CMK (cell line): ENCODE measurements around the gene HIPK1.
A peak's percentile ranks its signal among the peaks of the same experiment; 100 is the strongest.

Experiments
- DNase-seq: peaks from one replicate; pipeline ENCODE4 v3.0.0-alpha.2; 2010; ENCODE audit warnings: low read depth

The HIPK1 gene

DNA sequence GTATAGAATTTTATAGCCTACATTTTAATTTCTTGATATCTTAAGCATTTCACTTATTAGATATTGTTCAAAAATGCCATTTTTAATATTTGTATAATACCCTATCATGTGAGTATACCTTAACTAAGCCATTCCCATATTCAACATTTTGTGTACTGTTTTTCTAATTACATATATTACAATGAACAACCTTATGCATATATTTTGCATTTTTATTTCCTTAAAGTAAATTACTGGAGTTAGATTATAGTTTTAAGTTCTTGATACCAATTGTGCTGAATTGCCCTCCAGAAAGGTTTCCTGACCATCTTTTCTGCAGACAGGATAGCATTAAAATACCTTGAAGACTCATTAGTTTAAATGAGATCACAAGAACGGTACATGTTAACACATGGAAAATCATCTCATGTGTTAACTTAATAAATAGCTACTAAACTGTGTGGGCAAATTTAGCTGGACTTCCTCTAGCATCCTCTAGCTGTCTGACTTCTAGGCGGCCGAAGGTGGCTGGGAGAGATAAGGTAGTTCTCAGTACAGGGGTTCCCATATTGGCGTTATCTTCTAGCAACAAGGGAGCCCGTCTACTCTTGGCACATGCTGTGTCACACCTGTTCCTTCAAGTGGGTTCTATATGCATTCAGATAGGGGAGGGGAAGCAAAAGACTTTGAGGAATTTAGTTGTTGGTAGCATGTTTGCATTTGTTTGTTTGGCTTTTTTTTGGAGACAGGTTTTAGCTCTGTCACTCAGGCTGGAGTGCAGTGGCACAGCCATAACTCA, 15.0 kb upstream of the HIPK1 start:
- peak; percentile 91 for DNase-seq

GRCh38 chr1:113916974-113917373, 12.2 kb upstream of the HIPK1 start:
- DNase-seq: no peak

DNA sequence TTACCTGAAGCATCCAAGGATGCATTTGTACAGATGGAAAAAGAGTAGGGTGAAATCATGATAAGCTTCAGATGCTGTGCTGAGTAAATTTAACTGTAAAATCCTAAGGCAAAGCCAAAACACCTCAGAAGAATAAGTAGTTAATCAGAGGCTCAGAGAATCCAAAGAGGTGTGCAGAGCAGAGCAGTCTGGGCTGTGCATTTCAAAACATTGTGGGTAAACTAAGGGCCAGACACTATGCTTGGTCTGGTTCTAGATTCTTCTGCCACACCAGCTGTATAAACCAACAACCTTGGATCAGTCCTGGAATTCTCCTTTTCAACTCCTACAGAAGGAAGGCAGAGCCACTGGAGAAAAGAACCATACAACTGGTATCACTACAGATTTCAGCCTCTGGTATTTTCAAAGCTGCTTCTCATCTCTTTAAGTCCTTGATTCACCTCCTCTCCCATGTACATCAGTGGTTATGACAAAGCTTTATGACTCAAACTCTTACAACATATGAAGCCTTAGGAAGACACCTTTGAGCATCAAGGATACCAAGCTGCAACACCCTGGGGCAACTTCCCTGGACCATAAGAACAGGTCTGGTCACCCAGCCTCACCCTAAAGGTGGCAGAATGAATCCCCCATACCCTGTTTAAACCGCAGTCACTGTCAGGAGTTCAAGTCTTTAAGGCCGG, 11.6 kb upstream of the HIPK1 start:
- DNase-seq: no peak

- DNase-seq: no peak
These were observed 10.9 kb upstream of the HIPK1 start for GRCh38 chr1:113918243-113918642.

DNA sequence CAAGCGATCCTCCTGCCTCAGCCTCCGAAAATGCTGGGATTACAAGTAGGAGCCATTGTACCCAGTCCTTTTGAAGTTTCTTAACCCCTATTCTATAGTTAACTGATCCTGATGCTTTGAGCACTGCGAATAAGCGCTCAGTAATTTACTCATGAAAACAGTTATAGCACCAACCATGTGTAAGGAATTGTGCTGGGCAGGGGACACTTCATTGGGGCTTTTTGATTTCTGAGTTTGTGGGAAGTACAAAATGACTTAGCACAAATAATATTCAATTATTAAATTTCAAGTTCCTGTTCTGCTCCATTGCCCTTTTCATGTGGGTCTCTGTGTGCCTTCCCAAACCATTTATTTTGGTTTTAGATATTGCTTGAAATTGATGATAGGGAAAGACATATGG, 6.2 kb upstream of the HIPK1 start:
- no peak for DNase-seq

- no peak for DNase-seq
These were observed 4.7 kb upstream of the HIPK1 start for GRCh38 chr1:113924473-113924872.

DNA sequence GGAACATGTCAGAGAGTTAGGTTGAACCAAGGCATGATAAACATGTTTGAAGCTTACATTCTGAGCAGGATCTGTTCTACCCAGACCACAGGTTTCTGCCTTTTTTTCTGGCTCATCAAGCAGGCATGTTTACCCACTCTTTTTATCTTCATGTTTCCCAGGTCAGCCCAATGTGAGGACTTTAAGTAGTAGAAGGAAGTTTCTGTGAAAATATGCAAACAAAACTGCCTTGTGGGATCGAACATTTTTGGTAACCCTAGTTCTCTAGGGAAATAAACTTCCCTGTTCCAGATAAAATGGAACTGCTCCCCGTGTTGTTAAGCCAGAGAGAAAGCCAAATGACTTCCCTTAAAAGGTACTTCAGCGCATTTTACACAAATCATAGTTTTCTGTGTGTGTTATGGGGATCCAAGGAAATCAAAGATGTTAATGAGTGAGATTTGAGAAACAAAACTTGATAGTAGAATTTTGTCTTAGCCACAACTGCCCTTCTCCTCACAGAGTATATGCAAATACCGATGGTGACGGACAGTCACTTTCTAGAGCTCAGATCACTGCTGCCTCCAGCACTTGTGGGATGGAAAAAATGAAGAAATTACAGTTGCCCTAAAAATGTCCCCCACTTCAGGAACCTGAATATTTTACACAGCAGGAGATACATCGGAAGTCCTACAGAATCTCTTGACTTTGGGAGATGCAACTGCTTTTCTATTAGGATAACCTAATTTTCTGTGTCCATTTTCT, 765 bp upstream of the HIPK1 start:
- no peak for DNase-seq

- DNase-seq: no peak
These were observed 800 bp downstream of the HIPK1 start for GRCh38 chr1:113929750-113930498.

- no peak for DNase-seq
These were observed 1.5 kb downstream of the HIPK1 start for GRCh38 chr1:113930499-113931161.

DNA sequence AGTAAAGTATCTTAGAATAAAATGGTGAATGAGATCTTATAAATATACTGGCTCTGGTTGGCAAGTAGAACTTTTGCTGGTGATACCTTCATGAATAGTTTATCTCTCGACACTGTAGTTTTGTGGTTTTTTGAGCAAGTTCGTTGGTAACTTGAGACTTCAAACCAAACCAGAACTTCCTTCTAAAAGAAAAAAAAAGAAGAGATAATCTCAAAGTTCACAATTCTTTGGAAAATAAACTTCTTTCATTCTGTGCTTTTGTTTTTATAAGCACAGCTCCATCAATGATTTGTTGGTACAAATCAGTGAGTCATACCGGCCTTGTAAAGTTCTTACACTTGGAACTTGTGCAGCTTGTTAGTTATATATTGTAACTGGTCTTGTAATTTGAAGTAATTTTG, 2.3 kb downstream of the HIPK1 start:
- no peak for DNase-seq

GRCh38 chr1:113934006-113934405, 4.9 kb downstream of the HIPK1 start:
- DNase-seq: no peak

DNA sequence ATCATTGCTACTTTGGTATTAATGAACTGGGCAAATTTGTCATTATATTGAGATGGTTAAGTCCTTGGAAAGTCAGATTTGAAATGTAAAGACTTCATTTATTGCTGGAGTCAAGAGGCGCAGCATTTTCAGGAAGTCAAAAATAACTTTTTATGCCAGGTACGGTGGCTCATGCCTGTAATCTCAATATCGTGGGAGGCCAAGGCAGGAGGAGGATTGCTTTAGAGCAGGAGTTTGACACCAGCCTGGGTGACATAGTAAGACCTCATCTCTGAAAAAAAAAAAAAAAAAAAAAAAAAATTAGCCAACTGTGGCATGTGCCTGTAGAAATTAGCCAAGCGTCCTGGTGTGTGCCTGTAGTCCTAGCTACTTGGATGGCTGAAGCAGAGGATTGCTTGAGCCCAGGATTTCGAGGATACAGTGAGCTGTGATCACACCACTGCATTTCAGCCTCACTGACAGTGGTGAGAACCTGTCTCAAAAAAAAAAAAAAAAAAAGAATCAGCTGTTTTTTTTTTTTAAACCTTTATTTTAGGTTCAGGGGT, 5.5 kb downstream of the HIPK1 start:
- no peak for DNase-seq

GRCh38 chr1:113935176-113935575, 6.1 kb downstream of the HIPK1 start:
- no peak for DNase-seq

- DNase-seq: no peak
These were observed 6.8 kb downstream of the HIPK1 start for GRCh38 chr1:113935970-113936369.

DNA sequence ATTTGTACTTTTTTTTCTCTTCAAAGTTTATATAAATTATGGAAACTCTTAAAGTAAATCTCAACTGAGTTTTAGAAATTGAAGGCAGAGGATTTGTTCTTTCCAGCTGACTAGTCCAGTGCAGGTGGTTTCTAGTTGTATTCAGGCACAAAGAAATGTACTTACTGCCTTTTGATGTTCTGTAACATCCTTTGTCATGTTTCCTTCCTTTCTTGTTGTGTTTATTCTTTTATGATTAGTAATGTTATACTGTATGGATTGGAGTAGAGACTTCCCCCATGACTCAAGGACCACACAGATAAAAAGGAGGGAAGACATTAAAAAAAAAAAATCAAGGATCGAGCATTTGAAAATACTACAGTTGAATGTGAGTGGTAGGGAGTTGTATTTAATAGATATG, 8.0 kb downstream of the HIPK1 start:
- DNase-seq: no peak

DNA sequence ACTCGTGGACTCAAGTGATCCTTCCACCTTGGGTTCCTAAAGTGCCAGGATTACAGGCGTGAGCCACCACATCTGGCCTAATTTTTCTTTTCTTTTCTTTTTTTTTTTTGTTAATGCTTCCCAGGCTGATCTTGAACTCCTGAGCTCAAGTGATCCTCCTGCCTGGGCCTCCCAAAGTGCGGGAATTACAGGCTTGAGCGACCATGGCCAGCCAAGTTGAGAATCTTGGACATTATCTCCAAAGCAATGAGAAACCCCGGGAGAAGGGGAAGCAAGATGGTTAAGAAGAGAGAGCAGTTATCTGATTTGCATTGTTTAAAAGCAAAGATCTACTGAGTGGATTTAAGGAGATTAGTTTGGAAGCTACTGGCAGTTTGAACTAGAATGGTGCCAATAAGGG, 9.1 kb downstream of the HIPK1 start:
- no peak for DNase-seq

- no peak for DNase-seq
These were observed 11.5 kb downstream of the HIPK1 start for GRCh38 chr1:113940365-113941244.

DNA sequence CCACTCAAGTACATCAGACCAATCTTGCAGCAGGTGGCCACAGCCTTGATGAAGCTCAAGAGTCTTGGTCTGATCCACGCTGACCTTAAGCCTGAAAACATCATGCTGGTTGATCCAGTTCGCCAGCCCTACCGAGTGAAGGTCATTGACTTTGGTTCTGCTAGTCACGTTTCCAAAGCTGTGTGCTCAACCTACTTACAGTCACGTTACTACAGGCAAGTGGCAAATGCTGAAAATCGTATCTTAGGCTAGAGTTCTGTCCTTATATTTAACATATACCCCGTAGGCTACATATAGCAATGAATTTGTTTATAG, 12.1 kb downstream of the HIPK1 start:
- no peak for DNase-seq

GRCh38 chr1:113942527-113942926, 13.4 kb downstream of the HIPK1 start:
- no peak for DNase-seq

GRCh38 chr1:113943028-113943811, 14.1 kb downstream of the HIPK1 start:
- DNase-seq: no peak
